CD4-positive, CD25-positive, alpha-beta regulatory T cell (primary cell): Measurements from ENCODE around the gene VEGFA. TPM values are rescaled to one million over a fixed set of nuclear protein-coding genes. Genes with fewer than 3 reads are reported as not detected.

Source experiments
- ATAC-seq, 2 donors: fragments of 150-1000 bp; cut with Tn5 transposase; one replicate each; pipeline ENCODE4 v1.10.0; 2021; ENCODE audit warnings: low read depth in 2 of 2, moderate number of reproducible peaks in 2 of 2, moderate library complexity in 1 of 2
- DNase-seq, 3 donors: peaks; one replicate each; pipeline versions ENCODE4 v3.0.0 to v3.0.0-alpha.2; 2012 to 2022; ENCODE audit warnings: mixed read lengths in 1 of 3
- H3K27ac ChIP-seq: one replicate; pipeline ENCODE4 v1.7.0; 2013; ENCODE audit warnings: mild to moderate bottlenecking, low read length; ENCODE audit not compliant: insufficient read depth, poor library complexity, severe bottlenecking
- H3K27me3 ChIP-seq: one replicate; pipeline ENCODE4 v1.7.0; 2013; ENCODE audit warnings: low read length; ENCODE audit not compliant: control insufficient read depth, insufficient read depth
- H3K36me3 ChIP-seq: one replicate; pipeline ENCODE4 v1.7.0; 2013; ENCODE audit warnings: mild to moderate bottlenecking, low read length, moderate library complexity; ENCODE audit not compliant: control insufficient read depth, insufficient read depth
- H3K4me1 ChIP-seq: 2 replicates; pipeline ENCODE4 v1.7.0; 2013; ENCODE audit warnings: mild to moderate bottlenecking, low read length; ENCODE audit not compliant: insufficient read depth, control insufficient read depth, poor library complexity, severe bottlenecking
- H3K4me3 ChIP-seq: one replicate; pipeline ENCODE4 v1.7.0; 2013; ENCODE audit warnings: low read depth, mild to moderate bottlenecking, low read length, moderate library complexity
- H3K9me3 ChIP-seq, 2 experiments: 1 replicate in 1 of 2; 2 replicates in 1 of 2; pipeline ENCODE4 v1.7.0; 2013; ENCODE audit warnings: low read length in 2 of 2, mild to moderate bottlenecking in 1 of 2, moderate library complexity in 1 of 2; ENCODE audit not compliant: control insufficient read depth in 2 of 2
- H3K27ac Mint-ChIP-seq, 3 donors: one replicate each; pipeline ENCODE4 v1.8.0; 2020 to 2022; ENCODE audit warnings: mild to moderate bottlenecking in 3 of 3, mixed read lengths in 3 of 3, moderate library complexity in 2 of 3
- H3K27me3 Mint-ChIP-seq: one replicate; pipeline ENCODE4 v1.8.0; 2022; ENCODE audit warnings: mild to moderate bottlenecking, mixed read lengths
- H3K36me3 Mint-ChIP-seq: one replicate; pipeline ENCODE4 v1.8.0; 2020; ENCODE audit warnings: mixed read lengths
- H3K4me1 Mint-ChIP-seq, 4 donors: one replicate each; pipeline ENCODE4 v1.8.0; 2020 to 2022; ENCODE audit warnings: mixed read lengths in 4 of 4, mild to moderate bottlenecking in 1 of 4
- H3K4me3 Mint-ChIP-seq, 4 donors: one replicate each; pipeline ENCODE4 v1.8.0; 2020 to 2022; ENCODE audit warnings: mild to moderate bottlenecking in 4 of 4, mixed read lengths in 4 of 4, moderate library complexity in 3 of 4
- H3K9me3 Mint-ChIP-seq, 7 donors: one replicate each; pipeline ENCODE4 v1.8.0; 2020 to 2022; ENCODE audit warnings: mixed read lengths in 7 of 7, mild to moderate bottlenecking in 3 of 7, moderate library complexity in 2 of 7
- polyA plus RNA-seq, 4 donors: library from polyadenylated mRNA; unstranded; fragments of 300-500 nt; fragmentation: Illumina TruSeq; gene quantifications; one replicate each; pipeline ENCODE4 v1.2.3, GENCODE V29; 2021
- total RNA-seq: library from RNA; stranded (reverse); gene quantifications from one replicate; pipeline ENCODE4 v1.2.3, GENCODE V29; 2022

VEGFA gene
- total and polyA plus RNA-seq, 5 donors from 2014 or later, result 0.01 to 0.22 (median 0.13) TPM; not detected in 2

GRCh38 chr6:43830775-43831174 is 60.8 kb downstream of the VEGFA start:
- Mint-ChIP-seq H3K27ac (no peak overlapping the region), H3K36me3 (no peaks in the 10 kb centered on the region)
- no peak for ATAC-seq

GRCh38 chr6:43831191-43831590 is 61.2 kb downstream of the VEGFA start:
- H3K9me3 Mint-ChIP-seq, result no peaks in the 10 kb centered on the region
- Histone ChIP-seq H3K9me3 (no peaks in the 10 kb centered on the region), H3K27ac (no peak overlapping the region), H3K27me3 (no peaks in the 10 kb centered on the region), H3K4me3 (no peak overlapping the region), H3K4me1 (no peaks in the 10 kb centered on the region), H3K36me3 (no peaks in the 10 kb centered on the region)
- no peak overlapping the region for H3K4me3 Mint-ChIP-seq
- H3K27me3 Mint-ChIP-seq, result peaks cover 12% of the 10 kb centered on the region
- ATAC-seq (no peak), DNase-seq (no peak)
- H3K27ac Mint-ChIP-seq, result no peak overlapping the region
- no peaks in the 10 kb centered on the region for H3K4me1 Mint-ChIP-seq
- H3K36me3 Mint-ChIP-seq, result no peaks in the 10 kb centered on the region

More at GRCh38 chr6:43830775-43831174, 60.8 kb downstream of the VEGFA start:
- Mint-ChIP-seq H3K27me3 (peaks cover 9% of the 10 kb centered on the region), H3K4me3 (no peak overlapping the region), H3K4me1 (no peaks in the 10 kb centered on the region), H3K9me3 (no peaks in the 10 kb centered on the region)
- Histone ChIP-seq H3K9me3 (no peaks in the 10 kb centered on the region), H3K4me3 (no peak overlapping the region), H3K27ac (no peak overlapping the region), H3K27me3 (no peaks in the 10 kb centered on the region), H3K4me1 (no peaks in the 10 kb centered on the region), H3K36me3 (no peaks in the 10 kb centered on the region)
- no peak for DNase-seq

- H3K9me3 Mint-ChIP-seq, result no peaks in the 10 kb centered on the region
- no peaks in the 10 kb centered on the region for H3K36me3 ChIP-seq
- H3K4me3 ChIP-seq, result no peak overlapping the region
- H3K27ac Mint-ChIP-seq, result no peak overlapping the region
- no peaks in the 10 kb centered on the region for H3K27me3 ChIP-seq
- ATAC-seq (no peak), DNase-seq (no peak)
- no peaks in the 10 kb centered on the region for H3K9me3 ChIP-seq
- no peak overlapping the region for H3K4me3 Mint-ChIP-seq
- H3K27me3 Mint-ChIP-seq, result peaks cover 9% of the 10 kb centered on the region
- no peak overlapping the region for H3K27ac ChIP-seq
- H3K4me1 Mint-ChIP-seq, result no peaks in the 10 kb centered on the region
- H3K36me3 Mint-ChIP-seq, result no peaks in the 10 kb centered on the region
- no peaks in the 10 kb centered on the region for H3K4me1 ChIP-seq
Observed at GRCh38 chr6:43833223-43833995, 63.4 kb downstream of the VEGFA start.

GRCh38 chr6:43833996-43834390 is 64.0 kb downstream of the VEGFA start:
- H3K36me3 Mint-ChIP-seq, result no peaks in the 10 kb centered on the region
- H3K9me3 Mint-ChIP-seq, result no peaks in the 10 kb centered on the region
- DNase-seq (no peak), ATAC-seq (no peak)
- H3K36me3 ChIP-seq, result no peaks in the 10 kb centered on the region
- no peaks in the 10 kb centered on the region for H3K9me3 ChIP-seq
- no peaks in the 10 kb centered on the region for H3K27me3 ChIP-seq
- H3K4me1 Mint-ChIP-seq, result no peaks in the 10 kb centered on the region
- no peak overlapping the region for H3K27ac ChIP-seq
- peaks cover 8% of the 10 kb centered on the region for H3K27me3 Mint-ChIP-seq
- no peak overlapping the region for H3K27ac Mint-ChIP-seq
- H3K4me3 Mint-ChIP-seq, result no peak overlapping the region
- H3K4me3 ChIP-seq, result no peak overlapping the region
- no peaks in the 10 kb centered on the region for H3K4me1 ChIP-seq

- H3K36me3 ChIP-seq, result no peaks in the 10 kb centered on the region
- Mint-ChIP-seq H3K27ac (no peak overlapping the region), H3K4me1 (no peaks in the 10 kb centered on the region), H3K36me3 (no peaks in the 10 kb centered on the region), H3K9me3 (peaks cover 0 to 2% (median 0%) of the 10 kb centered on the region in 7 donors), H3K27me3 (peaks cover 8% of the 10 kb centered on the region), H3K4me3 (no peak overlapping the region)
- no peak overlapping the region for H3K27ac ChIP-seq
- ATAC-seq (no peak), DNase-seq (no peak)
- H3K27me3 ChIP-seq, result no peaks in the 10 kb centered on the region
- no peaks in the 10 kb centered on the region for H3K4me1 ChIP-seq
- no peak overlapping the region for H3K4me3 ChIP-seq
- no peaks in the 10 kb centered on the region for H3K9me3 ChIP-seq
Observed at GRCh38 chr6:43834528-43835155, 64.6 kb downstream of the VEGFA start.

GRCh38 chr6:43835872-43836419 is 65.9 kb downstream of the VEGFA start:
- DNase-seq (no peak), ATAC-seq (no peak)
- Histone ChIP-seq H3K27ac (no peak overlapping the region), H3K27me3 (no peaks in the 10 kb centered on the region), H3K9me3 (no peaks in the 10 kb centered on the region), H3K36me3 (no peaks in the 10 kb centered on the region), H3K4me3 (no peak overlapping the region), H3K4me1 (no peaks in the 10 kb centered on the region)
- H3K4me3 Mint-ChIP-seq, result no peak overlapping the region
- H3K36me3 Mint-ChIP-seq, result no peaks in the 10 kb centered on the region
- peaks cover 8% of the 10 kb centered on the region for H3K27me3 Mint-ChIP-seq
- no peaks in the 10 kb centered on the region for H3K4me1 Mint-ChIP-seq
- peaks cover 0 to 2% (median 0%) of the 10 kb centered on the region in 7 donors for H3K9me3 Mint-ChIP-seq
- no peak overlapping the region for H3K27ac Mint-ChIP-seq
